ENCODE results near the gene STARD13.
A peak's percentile ranks its signal among the peaks of the same experiment; 100 is the strongest.

The STARD13 gene

DNA sequence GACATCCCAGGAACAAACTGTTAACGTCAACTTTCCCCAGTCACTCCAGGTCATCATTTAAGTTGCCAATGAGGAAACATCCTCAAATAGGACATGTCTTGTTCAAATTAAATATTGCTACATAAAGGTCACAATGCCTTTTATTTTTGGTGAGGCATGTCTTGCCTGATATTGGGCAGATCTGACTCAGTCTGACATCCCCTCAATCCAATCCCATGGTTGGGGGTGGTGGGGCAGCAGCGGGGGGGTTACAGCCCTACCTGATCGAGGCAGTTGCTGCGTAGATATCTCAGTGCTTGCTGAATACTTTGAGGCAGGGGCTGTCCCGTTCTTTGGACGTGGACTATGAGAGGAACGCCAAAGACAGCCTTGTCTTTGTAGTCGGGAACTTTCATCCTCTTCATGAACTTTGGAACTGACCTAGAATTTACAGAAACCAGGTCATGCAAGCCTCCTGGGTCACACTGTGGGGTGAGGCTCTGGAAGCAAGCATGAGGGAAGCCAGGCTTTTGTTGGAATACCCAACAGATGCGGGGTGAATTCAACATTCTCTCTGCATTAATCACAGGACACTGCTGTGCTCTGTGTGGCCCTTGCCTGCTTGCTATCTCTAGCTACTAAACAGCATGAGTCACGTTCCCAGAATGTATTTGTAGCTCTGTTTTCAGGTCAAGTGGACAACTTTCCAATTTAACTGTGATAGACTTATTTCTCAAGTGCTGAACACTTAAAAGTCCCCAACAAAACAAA, 159.6 kb downstream of the STARD13 start:
- TF ChIP-seq GABPA (IDR thresholded peaks at IDR 0.05; ENCODE audit: low read depth) (no peak), POLR2AphosphoS5 (IDR thresholded peaks at IDR 0.05; ENCODE audit: low read depth) (no peak), SPI1 (IDR thresholded peaks at IDR 0.05; ENCODE audit: borderline replicate concordance, low read depth) (no peak)
- TF ChIP-seq, protein P1, sequence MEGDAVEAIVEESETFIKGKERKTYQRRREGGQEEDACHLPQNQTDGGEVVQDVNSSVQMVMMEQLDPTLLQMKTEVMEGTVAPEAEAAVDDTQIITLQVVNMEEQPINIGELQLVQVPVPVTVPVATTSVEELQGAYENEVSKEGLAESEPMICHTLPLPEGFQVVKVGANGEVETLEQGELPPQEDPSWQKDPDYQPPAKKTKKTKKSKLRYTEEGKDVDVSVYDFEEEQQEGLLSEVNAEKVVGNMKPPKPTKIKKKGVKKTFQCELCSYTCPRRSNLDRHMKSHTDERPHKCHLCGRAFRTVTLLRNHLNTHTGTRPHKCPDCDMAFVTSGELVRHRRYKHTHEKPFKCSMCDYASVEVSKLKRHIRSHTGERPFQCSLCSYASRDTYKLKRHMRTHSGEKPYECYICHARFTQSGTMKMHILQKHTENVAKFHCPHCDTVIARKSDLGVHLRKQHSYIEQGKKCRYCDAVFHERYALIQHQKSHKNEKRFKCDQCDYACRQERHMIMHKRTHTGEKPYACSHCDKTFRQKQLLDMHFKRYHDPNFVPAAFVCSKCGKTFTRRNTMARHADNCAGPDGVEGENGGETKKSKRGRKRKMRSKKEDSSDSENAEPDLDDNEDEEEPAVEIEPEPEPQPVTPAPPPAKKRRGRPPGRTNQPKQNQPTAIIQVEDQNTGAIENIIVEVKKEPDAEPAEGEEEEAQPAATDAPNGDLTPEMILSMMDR (IDR thresholded peaks at IDR 0.05; ENCODE audit: insufficient read depth, low read length): no peak
- TF ChIP-seq, protein P2, sequence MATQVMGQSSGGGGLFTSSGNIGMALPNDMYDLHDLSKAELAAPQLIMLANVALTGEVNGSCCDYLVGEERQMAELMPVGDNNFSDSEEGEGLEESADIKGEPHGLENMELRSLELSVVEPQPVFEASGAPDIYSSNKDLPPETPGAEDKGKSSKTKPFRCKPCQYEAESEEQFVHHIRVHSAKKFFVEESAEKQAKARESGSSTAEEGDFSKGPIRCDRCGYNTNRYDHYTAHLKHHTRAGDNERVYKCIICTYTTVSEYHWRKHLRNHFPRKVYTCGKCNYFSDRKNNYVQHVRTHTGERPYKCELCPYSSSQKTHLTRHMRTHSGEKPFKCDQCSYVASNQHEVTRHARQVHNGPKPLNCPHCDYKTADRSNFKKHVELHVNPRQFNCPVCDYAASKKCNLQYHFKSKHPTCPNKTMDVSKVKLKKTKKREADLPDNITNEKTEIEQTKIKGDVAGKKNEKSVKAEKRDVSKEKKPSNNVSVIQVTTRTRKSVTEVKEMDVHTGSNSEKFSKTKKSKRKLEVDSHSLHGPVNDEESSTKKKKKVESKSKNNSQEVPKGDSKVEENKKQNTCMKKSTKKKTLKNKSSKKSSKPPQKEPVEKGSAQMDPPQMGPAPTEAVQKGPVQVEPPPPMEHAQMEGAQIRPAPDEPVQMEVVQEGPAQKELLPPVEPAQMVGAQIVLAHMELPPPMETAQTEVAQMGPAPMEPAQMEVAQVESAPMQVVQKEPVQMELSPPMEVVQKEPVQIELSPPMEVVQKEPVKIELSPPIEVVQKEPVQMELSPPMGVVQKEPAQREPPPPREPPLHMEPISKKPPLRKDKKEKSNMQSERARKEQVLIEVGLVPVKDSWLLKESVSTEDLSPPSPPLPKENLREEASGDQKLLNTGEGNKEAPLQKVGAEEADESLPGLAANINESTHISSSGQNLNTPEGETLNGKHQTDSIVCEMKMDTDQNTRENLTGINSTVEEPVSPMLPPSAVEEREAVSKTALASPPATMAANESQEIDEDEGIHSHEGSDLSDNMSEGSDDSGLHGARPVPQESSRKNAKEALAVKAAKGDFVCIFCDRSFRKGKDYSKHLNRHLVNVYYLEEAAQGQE (IDR thresholded peaks at IDR 0.05; ENCODE audit: insufficient replicate concordance, low read depth): no peak
- Histone ChIP-seq H3K27me3 (ENCODE audit: insufficient read depth, poor library complexity, severe bottlenecking) (no peaks in the 10 kb centered on the region), H3K27ac (replicated peaks) (no peak overlapping the region), H3K4me3 (replicated peaks; ENCODE audit: insufficient read depth, low read length) (no peak overlapping the region)
- no peak for DNase-seq (ENCODE audit: low read depth in 1 of 2, low spot score in 1 of 2)

DNA sequence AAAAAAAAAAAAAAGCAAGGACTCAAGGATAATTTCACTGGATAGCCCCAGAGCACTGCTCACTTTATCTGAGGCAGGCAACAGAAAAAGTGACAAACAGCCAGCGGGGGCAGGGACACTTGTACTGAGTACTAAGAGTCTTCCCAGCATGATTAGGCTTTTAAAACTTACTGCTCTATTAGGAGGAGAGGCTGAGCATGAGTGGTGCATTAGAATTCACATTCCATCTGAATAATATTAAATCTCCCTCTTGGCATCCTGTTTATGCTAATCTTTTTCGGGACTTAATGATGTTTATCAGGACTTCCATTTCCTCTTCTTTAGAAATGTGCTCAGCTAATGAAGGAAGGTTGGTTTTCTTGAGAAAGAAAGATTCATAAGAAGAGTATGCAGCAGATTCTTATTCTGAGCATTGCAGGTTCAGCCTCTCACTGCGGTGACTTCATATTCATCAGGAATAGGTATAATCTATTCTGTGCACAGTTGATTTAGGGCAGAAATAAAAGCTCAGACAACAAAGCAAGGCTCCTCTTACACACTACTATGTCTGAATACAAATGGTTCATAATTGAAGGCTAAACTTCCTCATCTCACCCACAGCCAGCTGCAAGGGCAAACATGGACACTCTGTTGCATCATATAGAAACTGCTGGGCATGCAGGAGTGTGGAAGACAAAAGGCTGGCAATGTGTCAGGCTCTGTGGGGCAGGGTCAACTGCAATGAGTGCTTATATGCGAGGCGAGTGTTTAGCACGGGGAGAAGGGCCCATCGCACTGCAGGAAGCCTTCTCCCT, 162.3 kb downstream of the STARD13 start:
- peak; percentile 41 to 81 for DNase-seq (ENCODE audit: low read depth in 1 of 2, low spot score in 1 of 2)
- no peak for TF ChIP-seq GABPA (IDR thresholded peaks at IDR 0.05; ENCODE audit: low read depth)
- TF ChIP-seq, protein P1 (IDR thresholded peaks at IDR 0.05; ENCODE audit: insufficient read depth, low read length): no peak
- TF ChIP-seq POLR2AphosphoS5 (IDR thresholded peaks at IDR 0.05; ENCODE audit: low read depth): peak; percentile 70
- peak; percentile 23; the same call in 1 of the 2 replicates for TF ChIP-seq SPI1 (IDR thresholded peaks at IDR 0.05; ENCODE audit: borderline replicate concordance, low read depth)
- TF ChIP-seq, protein P2 (IDR thresholded peaks at IDR 0.05; ENCODE audit: insufficient replicate concordance, low read depth): peak; percentile 23
- Histone ChIP-seq H3K27me3 (ENCODE audit: insufficient read depth, poor library complexity, severe bottlenecking) (no peaks in the 10 kb centered on the region), H3K27ac (replicated peaks) (peak overlapping the region; percentile 55), H3K4me3 (replicated peaks; ENCODE audit: insufficient read depth, low read length) (no peak overlapping the region)

DNA sequence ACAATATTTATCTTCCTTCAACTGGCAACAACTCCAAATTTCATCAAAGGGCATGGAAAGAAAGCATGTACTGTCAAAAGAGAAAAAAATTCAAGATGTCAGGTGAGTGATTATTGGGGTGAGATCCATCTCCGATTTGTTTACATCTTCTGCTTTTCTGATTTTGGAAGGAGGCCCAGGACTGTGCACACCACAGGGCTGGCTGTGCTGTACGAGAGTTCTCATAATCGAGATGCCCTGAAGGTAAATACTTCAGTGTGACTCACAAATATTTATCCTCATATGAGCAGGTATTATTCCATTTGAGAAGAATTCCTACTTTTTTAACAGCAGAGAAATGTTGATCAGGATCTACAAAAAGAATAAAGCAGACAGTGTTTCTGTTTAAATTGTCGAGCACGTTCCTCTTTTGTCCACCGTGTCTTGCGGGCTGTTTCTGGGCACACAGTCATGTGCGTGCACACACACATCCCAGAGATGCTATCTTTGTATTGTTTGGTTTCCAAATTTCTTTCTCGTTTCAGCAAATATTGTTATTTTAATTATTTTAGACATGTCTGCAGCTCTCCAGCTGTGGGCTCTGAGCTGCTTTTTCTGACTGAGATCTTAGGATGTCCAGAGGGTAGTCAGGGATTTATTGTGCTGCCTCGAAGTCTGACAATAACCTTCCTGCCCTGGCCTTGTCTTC, 165.6 kb downstream of the STARD13 start:
- Histone ChIP-seq H3K4me3 (replicated peaks; ENCODE audit: insufficient read depth, low read length) (no peak overlapping the region), H3K27me3 (ENCODE audit: insufficient read depth, poor library complexity, severe bottlenecking) (no peaks in the 10 kb centered on the region), H3K27ac (replicated peaks) (no peak overlapping the region)
- TF ChIP-seq, protein P2 (IDR thresholded peaks at IDR 0.05; ENCODE audit: insufficient replicate concordance, low read depth): no peak
- no peak for TF ChIP-seq GABPA (IDR thresholded peaks at IDR 0.05; ENCODE audit: low read depth)
- TF ChIP-seq, protein P1 (IDR thresholded peaks at IDR 0.05; ENCODE audit: insufficient read depth, low read length): no peak
- no peak for TF ChIP-seq POLR2AphosphoS5 (IDR thresholded peaks at IDR 0.05; ENCODE audit: low read depth)
- no peak; the same call in 1 of the 2 replicates for TF ChIP-seq SPI1 (IDR thresholded peaks at IDR 0.05; ENCODE audit: borderline replicate concordance, low read depth)
- DNase-seq (ENCODE audit: low read depth in 1 of 2, low spot score in 1 of 2): peak in 1 of 2 experiments; percentile 26
